DOHH2 (cell line): ENCODE measurements around the gene MMP14.

Experiments used
- EZH2phosphoT487 ChIP-seq: fragments of 200-600 bp; sonication (generic); IDR thresholded peaks from 2 replicates; pipeline ENCODE4 v1.6.1; 2017; ENCODE audit warnings: borderline replicate concordance, mild to moderate bottlenecking, antibody characterized with exemption, low read length, moderate library complexity, mixed read lengths
- TF ChIP-seq, protein P1 (sequence below): fragments of 200-600 bp; sonication (generic); IDR thresholded peaks from one replicate; pipeline ENCODE4 v1.5.1; 2014; ENCODE audit warnings: antibody characterized with exemption, mild to moderate bottlenecking, low read depth, low read length; ENCODE audit not compliant: poor library complexity, severe bottlenecking

DNA sequence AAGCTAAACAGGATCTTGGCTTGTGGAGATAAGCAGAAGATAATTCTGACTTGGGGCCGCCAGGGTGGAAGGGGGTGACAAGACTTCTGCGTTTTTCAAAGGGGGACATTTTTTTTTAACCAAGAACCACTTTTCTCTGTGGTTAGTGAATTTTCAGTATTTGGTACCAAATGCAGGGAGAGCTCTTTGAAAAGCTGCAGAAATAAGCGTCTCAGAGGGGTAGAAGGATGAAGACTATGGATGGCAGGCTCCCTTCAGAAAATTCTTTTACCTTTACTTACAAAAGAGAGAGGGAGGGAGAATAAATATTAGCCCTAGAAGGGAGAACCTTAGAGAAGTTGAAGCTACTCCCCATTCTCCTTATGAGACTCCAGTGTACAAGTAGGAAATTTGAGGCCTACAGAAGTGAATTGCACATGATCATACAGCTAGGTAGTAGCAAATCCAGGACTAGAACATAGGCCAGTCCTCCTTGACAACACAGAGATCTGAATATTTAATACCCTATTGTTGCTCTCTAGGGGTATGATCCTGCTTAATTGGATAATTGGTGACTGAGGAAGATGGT lies 5.9 kb upstream of the MMP14 start:
- TF ChIP-seq, protein P1, sequence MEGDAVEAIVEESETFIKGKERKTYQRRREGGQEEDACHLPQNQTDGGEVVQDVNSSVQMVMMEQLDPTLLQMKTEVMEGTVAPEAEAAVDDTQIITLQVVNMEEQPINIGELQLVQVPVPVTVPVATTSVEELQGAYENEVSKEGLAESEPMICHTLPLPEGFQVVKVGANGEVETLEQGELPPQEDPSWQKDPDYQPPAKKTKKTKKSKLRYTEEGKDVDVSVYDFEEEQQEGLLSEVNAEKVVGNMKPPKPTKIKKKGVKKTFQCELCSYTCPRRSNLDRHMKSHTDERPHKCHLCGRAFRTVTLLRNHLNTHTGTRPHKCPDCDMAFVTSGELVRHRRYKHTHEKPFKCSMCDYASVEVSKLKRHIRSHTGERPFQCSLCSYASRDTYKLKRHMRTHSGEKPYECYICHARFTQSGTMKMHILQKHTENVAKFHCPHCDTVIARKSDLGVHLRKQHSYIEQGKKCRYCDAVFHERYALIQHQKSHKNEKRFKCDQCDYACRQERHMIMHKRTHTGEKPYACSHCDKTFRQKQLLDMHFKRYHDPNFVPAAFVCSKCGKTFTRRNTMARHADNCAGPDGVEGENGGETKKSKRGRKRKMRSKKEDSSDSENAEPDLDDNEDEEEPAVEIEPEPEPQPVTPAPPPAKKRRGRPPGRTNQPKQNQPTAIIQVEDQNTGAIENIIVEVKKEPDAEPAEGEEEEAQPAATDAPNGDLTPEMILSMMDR = no peak
- TF ChIP-seq EZH2phosphoT487 = no peak
